Progenitor cell of endocrine pancreas (in vitro differentiated cells): ENCODE measurements around the gene EXOC2. TPM values are rescaled to one million over a fixed set of nuclear protein-coding genes. Genes with fewer than 3 reads are reported as not detected.

ENCODE experiments used
- DNase-seq: peaks from one replicate; pipeline ENCODE4 v3.0.0; 2021; ENCODE audit warnings: low spot score; ENCODE audit not compliant: unreplicated experiment
- H3K27ac Mint-ChIP-seq: 2 replicates; pipeline ENCODE4 v1.8.0; 2021; ENCODE audit warnings: mild to moderate bottlenecking, moderate library complexity, mixed read lengths
- H3K27me3 Mint-ChIP-seq: 2 replicates; pipeline ENCODE4 v1.8.0; 2021; ENCODE audit warnings: mixed read lengths
- H3K36me3 Mint-ChIP-seq: 2 replicates; pipeline ENCODE4 v1.8.0; 2022; ENCODE audit warnings: mixed read lengths; ENCODE audit not compliant: insufficient read depth
- H3K4me1 Mint-ChIP-seq: 2 replicates; pipeline ENCODE4 v1.8.0; 2021; ENCODE audit warnings: low read depth, mixed read lengths
- H3K4me3 Mint-ChIP-seq: 2 replicates; pipeline ENCODE4 v1.8.0; 2021; ENCODE audit warnings: low read depth, mild to moderate bottlenecking, moderate library complexity, mixed read lengths
- H3K9me3 Mint-ChIP-seq: 2 replicates; pipeline ENCODE4 v1.8.0; 2021; ENCODE audit warnings: low read depth, mixed read lengths
- total RNA-seq: library from RNA; stranded (reverse); gene quantifications from 2 replicates; pipeline ENCODE4 v1.2.1, GENCODE V29; 2021
- TF ChIP-seq, protein P1 (sequence below): fragments of 200-600 bp; sonication (generic); IDR thresholded peaks from one replicate; pipeline ENCODE4 v1.5.0; 2021; ENCODE audit warnings: antibody characterized with exemption, mild to moderate bottlenecking; ENCODE audit not compliant: unreplicated experiment

Gene EXOC2
- total RNA-seq, 1 donor from 2014 or later, result 24.4 TPM

DNA sequence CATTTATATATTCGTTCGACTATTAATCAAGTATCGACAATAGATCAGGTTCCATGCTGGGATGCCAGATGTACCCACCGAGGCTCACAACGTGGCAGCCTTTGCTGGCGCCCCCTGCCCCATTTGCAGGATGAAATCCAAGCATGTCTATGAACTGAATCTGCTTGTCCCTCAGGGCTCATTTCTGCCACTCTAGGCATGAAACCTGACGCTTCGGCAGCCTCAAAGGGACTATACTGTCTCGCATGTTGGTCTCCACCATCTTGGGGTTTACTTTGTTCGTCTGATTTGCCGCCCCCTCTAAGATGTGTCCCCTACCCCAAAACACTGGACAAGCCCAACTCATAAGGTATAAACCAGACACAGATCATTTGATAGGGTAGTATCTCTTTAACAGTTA, 72.8 kb downstream of the EXOC2 start:
- peaks cover 5% of the 10 kb centered on the region for H3K9me3 Mint-ChIP-seq
- TF ChIP-seq, protein P1, sequence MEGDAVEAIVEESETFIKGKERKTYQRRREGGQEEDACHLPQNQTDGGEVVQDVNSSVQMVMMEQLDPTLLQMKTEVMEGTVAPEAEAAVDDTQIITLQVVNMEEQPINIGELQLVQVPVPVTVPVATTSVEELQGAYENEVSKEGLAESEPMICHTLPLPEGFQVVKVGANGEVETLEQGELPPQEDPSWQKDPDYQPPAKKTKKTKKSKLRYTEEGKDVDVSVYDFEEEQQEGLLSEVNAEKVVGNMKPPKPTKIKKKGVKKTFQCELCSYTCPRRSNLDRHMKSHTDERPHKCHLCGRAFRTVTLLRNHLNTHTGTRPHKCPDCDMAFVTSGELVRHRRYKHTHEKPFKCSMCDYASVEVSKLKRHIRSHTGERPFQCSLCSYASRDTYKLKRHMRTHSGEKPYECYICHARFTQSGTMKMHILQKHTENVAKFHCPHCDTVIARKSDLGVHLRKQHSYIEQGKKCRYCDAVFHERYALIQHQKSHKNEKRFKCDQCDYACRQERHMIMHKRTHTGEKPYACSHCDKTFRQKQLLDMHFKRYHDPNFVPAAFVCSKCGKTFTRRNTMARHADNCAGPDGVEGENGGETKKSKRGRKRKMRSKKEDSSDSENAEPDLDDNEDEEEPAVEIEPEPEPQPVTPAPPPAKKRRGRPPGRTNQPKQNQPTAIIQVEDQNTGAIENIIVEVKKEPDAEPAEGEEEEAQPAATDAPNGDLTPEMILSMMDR, result no peak
- peaks cover under 1% of the 10 kb centered on the region for H3K4me1 Mint-ChIP-seq
- H3K27me3 Mint-ChIP-seq, result no peaks in the 10 kb centered on the region
- peaks cover 19% of the 10 kb centered on the region for H3K36me3 Mint-ChIP-seq
- no peak overlapping the region for H3K4me3 Mint-ChIP-seq
- DNase-seq, result no peak
- no peak overlapping the region for H3K27ac Mint-ChIP-seq

DNA sequence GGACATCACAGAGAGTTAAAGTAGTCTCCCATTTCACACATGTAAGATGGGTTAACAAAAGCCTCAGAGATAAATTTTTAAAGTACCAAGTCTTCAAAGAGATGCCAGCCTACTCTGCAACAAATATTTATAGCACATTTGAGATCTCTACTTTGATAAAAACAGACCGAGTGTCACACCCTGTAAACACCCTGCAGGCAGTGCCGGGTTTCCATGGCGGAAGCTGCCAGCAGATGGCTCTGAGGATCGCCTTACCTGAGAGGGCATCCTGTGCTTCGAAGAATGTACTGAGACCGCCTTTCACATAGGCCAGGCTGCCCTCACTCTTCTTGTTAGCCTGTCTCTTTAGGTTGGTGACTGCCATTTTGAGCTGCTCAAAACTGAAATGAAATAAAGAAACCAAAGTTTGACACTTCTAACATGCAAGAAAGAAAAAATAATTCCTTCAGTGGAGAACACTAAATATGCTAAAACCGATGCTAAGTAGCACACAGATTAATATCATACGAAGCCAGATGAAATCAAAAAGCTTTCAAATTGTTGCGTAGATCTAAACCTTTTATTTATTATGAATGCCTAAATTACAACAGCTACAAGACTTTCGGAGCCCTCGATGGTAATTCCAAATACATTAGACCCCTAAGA, 75.4 kb downstream of the EXOC2 start:
- TF ChIP-seq, protein P1, result no peak
- Mint-ChIP-seq H3K36me3 (peaks cover 26% of the 10 kb centered on the region), H3K27ac (no peak overlapping the region), H3K9me3 (peaks cover 5% of the 10 kb centered on the region), H3K27me3 (no peaks in the 10 kb centered on the region), H3K4me1 (peaks cover 11% of the 10 kb centered on the region), H3K4me3 (no peak overlapping the region)
- DNase-seq, result no peak

DNA sequence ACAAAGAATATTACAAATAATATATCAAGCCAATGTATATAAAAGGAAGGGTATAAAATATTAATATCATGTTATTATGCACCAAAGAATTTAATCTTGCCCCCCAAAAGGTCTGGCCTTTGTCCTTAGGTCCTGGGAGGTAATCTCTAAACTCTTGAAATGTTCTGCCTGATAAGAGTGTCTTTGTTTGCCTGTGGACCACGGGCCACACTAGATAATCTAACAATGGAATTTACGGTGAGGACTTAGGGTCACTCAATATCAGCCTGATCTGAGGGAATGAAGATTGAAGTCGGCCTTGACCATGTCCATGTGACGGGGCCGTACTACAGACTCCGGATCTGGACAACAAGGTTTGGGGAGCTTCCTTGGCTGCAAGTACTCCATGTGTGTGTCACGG, 79.0 kb downstream of the EXOC2 start:
- Mint-ChIP-seq H3K27me3 (no peaks in the 10 kb centered on the region), H3K4me3 (no peak overlapping the region), H3K4me1 (peaks cover 14% of the 10 kb centered on the region), H3K9me3 (peaks cover 5% of the 10 kb centered on the region), H3K36me3 (peaks cover 24% of the 10 kb centered on the region), H3K27ac (no peak overlapping the region)
- TF ChIP-seq, protein P1, result no peak
- DNase-seq, result no peak

DNA sequence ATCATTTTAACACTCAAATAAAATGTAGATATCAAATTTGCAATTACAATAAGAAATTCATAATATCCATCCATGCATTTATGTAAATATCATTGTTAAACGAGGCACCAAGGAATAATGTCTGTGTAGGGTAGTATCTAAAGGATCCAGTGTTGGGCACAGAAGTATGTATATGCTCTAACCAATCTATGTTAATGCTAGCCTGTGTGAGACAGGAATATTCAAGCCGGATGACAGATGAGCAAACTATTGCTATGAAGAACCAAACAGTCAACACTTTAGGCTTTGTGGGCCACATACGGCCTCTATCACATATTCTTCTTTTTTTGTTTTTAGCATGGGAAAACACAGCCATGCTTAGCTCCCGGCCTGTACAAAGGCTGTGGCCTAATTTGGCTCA, 81.0 kb downstream of the EXOC2 start:
- TF ChIP-seq, protein P1, result no peak
- H3K36me3 Mint-ChIP-seq, result peaks cover 18% of the 10 kb centered on the region
- no peaks in the 10 kb centered on the region for H3K27me3 Mint-ChIP-seq
- no peak for DNase-seq
- H3K27ac Mint-ChIP-seq, result no peak overlapping the region
- H3K9me3 Mint-ChIP-seq, result peaks cover 2% of the 10 kb centered on the region
- H3K4me1 Mint-ChIP-seq, result peaks cover 15% of the 10 kb centered on the region
- H3K4me3 Mint-ChIP-seq, result no peak overlapping the region

DNA sequence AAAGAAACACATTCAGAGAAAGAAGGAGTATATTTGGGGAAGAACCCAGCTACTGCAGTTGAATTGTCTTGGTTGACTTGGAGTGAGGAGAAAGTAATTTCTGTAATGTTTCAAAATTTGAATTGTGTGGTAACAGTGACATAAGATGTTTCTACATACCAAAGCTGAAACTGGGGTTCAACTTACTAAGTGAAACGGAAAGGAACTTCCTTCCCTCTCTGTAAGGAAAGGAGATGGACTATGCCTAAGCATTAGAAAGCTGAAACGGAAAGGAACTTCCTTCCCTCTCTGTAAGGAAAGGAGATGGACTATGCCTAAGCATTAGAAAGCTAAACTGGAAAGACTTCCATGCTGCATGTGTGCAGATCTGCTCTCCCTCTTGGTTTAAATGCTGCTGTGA, 82.1 kb downstream of the EXOC2 start:
- peaks cover 3% of the 10 kb centered on the region for H3K9me3 Mint-ChIP-seq
- peaks cover 22% of the 10 kb centered on the region for H3K36me3 Mint-ChIP-seq
- H3K4me1 Mint-ChIP-seq, result peaks cover 15% of the 10 kb centered on the region
- H3K27me3 Mint-ChIP-seq, result no peaks in the 10 kb centered on the region
- DNase-seq, result no peak
- no peak overlapping the region for H3K4me3 Mint-ChIP-seq
- H3K27ac Mint-ChIP-seq, result no peak overlapping the region
- TF ChIP-seq, protein P1, result no peak
